ENCODE results near the gene DHRSX. TPM values are rescaled to one million over a fixed set of nuclear protein-coding genes. Genes with fewer than 3 reads are reported as not detected.

The DHRSX gene
- total and polyA plus RNA-seq, 9 of the 15 experiments (the other 6 are each of a cell fraction or from before 2014, with no cell fraction given), result 0.59 to 11.0 (median 6.2) TPM

DNA sequence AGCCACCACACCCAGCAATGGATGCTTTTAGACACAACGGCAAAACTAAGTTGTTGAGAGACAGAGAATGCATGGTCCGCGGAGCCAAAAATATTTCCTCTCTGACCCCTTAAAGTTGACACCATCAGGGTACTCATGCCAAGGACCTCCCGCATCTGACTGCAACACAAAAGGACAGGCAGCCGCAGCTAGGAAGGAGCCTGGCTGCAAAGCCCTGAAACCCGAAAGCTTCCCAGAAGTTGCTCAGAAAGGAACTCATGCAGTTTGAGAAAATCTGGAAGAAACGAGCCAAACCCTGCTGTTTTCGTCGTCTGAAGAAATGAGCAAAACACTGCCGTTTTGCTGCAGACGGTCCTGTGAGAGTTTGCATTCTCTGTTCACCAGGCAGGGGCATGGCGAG is 16.5 kb downstream of the DHRSX start:
- ChIA-PET CTCF (ENCODE audit: low intra/inter-chr PET ratio) (no interaction called here), POLR2A (no interaction called here)
- H3K4me1 ChIP-seq (replicated peaks in 1 of 2; ENCODE audit: control insufficient read depth in 2 of 2, insufficient read depth in 2 of 2, low read length in 2 of 2), result peaks cover 0 to 3% of the 10 kb centered on the region in 2 experiments; a peak in 1 of 5 replicates
- ATAC-seq (no peak), DNase-seq (ENCODE audit: extremely low read depth in 1 of 4, low spot score in 3 of 4) (no peak), FAIRE-seq (no peak)
- no peaks in the 10 kb centered on the region for H4K20me1 ChIP-seq (replicated peaks; ENCODE audit: control insufficient read depth, insufficient read depth, low read length)
- no peaks in the 10 kb centered on the region for H3K27me3 ChIP-seq (ENCODE audit: control insufficient read depth in 2 of 2, insufficient read depth in 2 of 2, low read length in 2 of 2)
- peaks cover 21% of the 10 kb centered on the region; the same call in 1 of the 3 replicates for H3K36me3 ChIP-seq (ENCODE audit: control insufficient read depth, insufficient read depth, low read length)
- BruUV-seq (replicated peaks), result no TSS peak
- in situ Hi-C loops (cut with MboI), result no loop called here
- no peak overlapping the region for H3K27ac ChIP-seq (ENCODE audit: extremely low read depth, low read depth, low read length)
- no peak overlapping the region for H3K4me2 ChIP-seq (ENCODE audit: insufficient read depth, low read length)
- TF ChIP-seq, protein P1, sequence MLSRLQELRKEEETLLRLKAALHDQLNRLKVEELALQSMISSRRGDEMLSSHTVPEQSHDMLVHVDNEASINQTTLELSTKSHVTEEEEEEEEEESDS (CRISPR knock-in tag; IDR thresholded peaks at IDR 0.05), result no peak
- no peak for TF ChIP-seq HDAC2 (IDR thresholded peaks at IDR 0.05)
- no peak for TF ChIP-seq IFI16 (CRISPR knock-in tag; IDR thresholded peaks at IDR 0.05)
- no peak for TF ChIP-seq ZSCAN32 (CRISPR knock-in tag; IDR thresholded peaks at IDR 0.05)
- no peak for TF ChIP-seq ZZZ3 (IDR thresholded peaks at IDR 0.05)
- TF ChIP-seq, protein P2, sequence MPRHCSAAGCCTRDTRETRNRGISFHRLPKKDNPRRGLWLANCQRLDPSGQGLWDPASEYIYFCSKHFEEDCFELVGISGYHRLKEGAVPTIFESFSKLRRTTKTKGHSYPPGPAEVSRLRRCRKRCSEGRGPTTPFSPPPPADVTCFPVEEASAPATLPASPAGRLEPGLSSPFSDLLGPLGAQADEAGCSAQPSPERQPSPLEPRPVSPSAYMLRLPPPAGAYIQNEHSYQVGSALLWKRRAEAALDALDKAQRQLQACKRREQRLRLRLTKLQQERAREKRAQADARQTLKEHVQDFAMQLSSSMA (CRISPR knock-in tag; IDR thresholded peaks at IDR 0.05), result no peak
- TF ChIP-seq, protein P3, sequence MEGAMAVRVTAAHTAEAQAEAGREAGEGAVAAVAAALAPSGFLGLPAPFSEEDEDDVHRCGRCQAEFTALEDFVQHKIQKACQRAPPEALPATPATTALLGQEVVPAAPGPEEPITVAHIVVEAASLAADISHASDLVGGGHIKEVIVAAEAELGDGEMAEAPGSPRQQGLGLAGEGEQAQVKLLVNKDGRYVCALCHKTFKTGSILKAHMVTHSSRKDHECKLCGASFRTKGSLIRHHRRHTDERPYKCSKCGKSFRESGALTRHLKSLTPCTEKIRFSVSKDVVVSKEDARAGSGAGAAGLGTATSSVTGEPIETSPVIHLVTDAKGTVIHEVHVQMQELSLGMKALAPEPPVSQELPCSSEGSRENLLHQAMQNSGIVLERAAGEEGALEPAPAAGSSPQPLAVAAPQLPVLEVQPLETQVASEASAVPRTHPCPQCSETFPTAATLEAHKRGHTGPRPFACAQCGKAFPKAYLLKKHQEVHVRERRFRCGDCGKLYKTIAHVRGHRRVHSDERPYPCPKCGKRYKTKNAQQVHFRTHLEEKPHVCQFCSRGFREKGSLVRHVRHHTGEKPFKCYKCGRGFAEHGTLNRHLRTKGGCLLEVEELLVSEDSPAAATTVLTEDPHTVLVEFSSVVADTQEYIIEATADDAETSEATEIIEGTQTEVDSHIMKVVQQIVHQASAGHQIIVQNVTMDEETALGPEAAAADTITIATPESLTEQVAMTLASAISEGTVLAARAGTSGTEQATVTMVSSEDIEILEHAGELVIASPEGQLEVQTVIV (CRISPR knock-in tag; IDR thresholded peaks at IDR 0.05; ENCODE audit: borderline replicate concordance), result no peak
- no peak for TF ChIP-seq TAF1 (IDR thresholded peaks at IDR 0.05; ENCODE audit: control insufficient read depth, extremely low read depth, insufficient read depth, low read length, severe bottlenecking)
- no peak for TF ChIP-seq ZNF232 (CRISPR knock-in tag; IDR thresholded peaks at IDR 0.05)
- no peak for TF ChIP-seq ZNF57 (CRISPR knock-in tag; IDR thresholded peaks at IDR 0.05)
- TF ChIP-seq MAZ (CRISPR knock-in tag; conservative IDR thresholded peaks at IDR 0.05 in 1 of 2, IDR thresholded peaks at IDR 0.05 in 1 of 2), result no peak
- no peak for TF ChIP-seq KDM4B (IDR thresholded peaks at IDR 0.05; ENCODE audit: borderline replicate concordance in 2 of 2, low read depth in 1 of 2)
- no peak for TF ChIP-seq ZNF175 (CRISPR knock-in tag; IDR thresholded peaks at IDR 0.05; ENCODE audit: low read depth)
- TF ChIP-seq SMARCC2 (IDR thresholded peaks at IDR 0.05; ENCODE audit: low read depth), result no peak
- no peak for TF ChIP-seq KAT8 (IDR thresholded peaks at IDR 0.05; ENCODE audit: low read depth)
- TF ChIP-seq POLR2G (IDR thresholded peaks at IDR 0.05; ENCODE audit: low read depth, low read length), result no peak
- no peak for TF ChIP-seq CC2D1A (IDR thresholded peaks at IDR 0.05)
- H3K9me3 ChIP-seq (replicated peaks; ENCODE audit: control insufficient read depth, insufficient read depth, low read depth, low read length), result no peaks in the 10 kb centered on the region
- H3K9ac ChIP-seq (ENCODE audit: insufficient read depth in 1 of 2, low read depth in 2 of 2, low read length in 2 of 2), result no peak overlapping the region
- 93% methylated on average over 7 of the region's 12 CpGs for WGBS (ENCODE audit: insufficient coverage, low coverage, missing lambda C conversion rate)
- no peak overlapping the region for H3K4me3 ChIP-seq
- H2AFZ ChIP-seq (ENCODE audit: low read depth, low read length), result no peak overlapping the region
- H3K79me2 ChIP-seq (ENCODE audit: control insufficient read depth, insufficient read depth, low read length), result peaks cover 2% of the 10 kb centered on the region; the same call in 1 of the 3 replicates
- no peaks in the 10 kb centered on the region for H3K9me1 ChIP-seq (ENCODE audit: control insufficient read depth, insufficient read depth, low read length)
- intact Hi-C loops (cut with micrococcal nuclease), result no loop called here
